ENCODE data around the gene DENND10. TPM values are rescaled to one million over a fixed set of nuclear protein-coding genes. Genes with fewer than 3 reads are reported as not detected.
A peak's percentile ranks its signal among the peaks of the same experiment; 100 is the strongest.

The DENND10 gene
- total and polyA plus RNA-seq, 4 donors, result 17.9 to 37.7 (median 27.3) TPM

DNA sequence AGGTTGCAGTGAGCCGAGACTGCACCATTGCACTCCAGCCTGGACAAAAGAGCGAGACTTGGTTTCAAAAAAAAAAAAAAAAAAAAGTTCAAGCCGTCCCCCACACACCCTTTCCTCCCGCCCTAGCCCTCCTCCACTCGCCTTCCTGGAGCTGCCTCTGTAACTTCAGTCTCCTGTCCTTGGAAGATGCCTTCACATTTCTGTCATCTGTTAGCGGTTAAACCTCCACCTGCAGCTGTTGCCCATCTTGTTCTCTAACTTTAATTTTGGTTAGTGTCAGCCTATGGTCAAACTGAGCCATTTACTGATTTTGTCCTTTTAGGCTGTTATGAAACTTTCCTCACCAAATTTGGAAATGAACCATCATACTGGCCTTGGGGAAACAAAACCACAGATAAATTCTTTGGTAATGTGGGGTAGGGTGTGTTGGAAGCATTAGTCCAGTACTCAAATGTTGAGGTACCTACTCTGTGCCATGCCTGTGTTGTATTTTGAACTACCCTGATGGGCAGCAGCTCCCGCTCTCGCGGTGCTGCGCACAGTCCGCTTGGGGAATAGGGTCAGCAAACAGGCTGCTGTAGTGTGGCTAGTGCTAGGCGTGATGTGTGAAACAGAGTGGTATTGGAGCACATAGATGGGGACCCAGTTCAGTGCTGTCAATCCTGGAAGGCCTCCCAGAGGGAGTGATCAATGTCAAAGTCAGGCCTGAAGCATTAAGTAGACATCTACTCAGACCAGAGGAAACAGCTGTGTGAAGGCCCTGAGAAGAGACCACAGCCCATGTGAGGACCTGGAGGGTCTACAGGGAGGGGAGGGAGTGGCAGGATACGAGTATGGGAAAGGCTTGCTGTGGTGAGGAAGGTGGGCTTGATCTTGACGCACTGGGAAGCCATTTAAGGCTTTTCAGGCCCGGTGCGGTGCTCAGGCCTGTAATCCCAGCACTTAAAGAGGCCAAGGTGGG, 34.7 kb downstream of the DENND10 start:
- Histone ChIP-seq H3K9ac (ENCODE audit: low read depth in 1 of 2, low read length in 2 of 2) (no peak overlapping the region), H3K27ac (ENCODE audit: low read depth in 1 of 2, low read length in 2 of 2) (peak overlapping the region; percentile 32 to 67), H3K4me3 (ENCODE audit: low read depth in 1 of 3, low read length in 3 of 3) (no peak overlapping the region), H3K9me3 (ENCODE audit: control insufficient read depth in 4 of 4, low read length in 3 of 4) (no peaks in the 10 kb centered on the region), H3K27me3 (ENCODE audit: control insufficient read depth in 4 of 4, insufficient read depth in 4 of 4, low read length in 3 of 4) (no peaks in the 10 kb centered on the region), H3K36me3 (ENCODE audit: control insufficient read depth in 4 of 4, insufficient read depth in 3 of 4, low read depth in 1 of 4, low read length in 3 of 4) (peaks cover 0 to 6% (median 2%) of the 10 kb centered on the region in 4 donors), H3K4me1 (ENCODE audit: control insufficient read depth in 4 of 4, insufficient read depth in 4 of 4, low read length in 3 of 4) (peaks cover 3 to 19% (median 12%) of the 10 kb centered on the region in 4 donors)
- WGBS, result 95% methylated on average over 16 of the region's 16 CpGs
- DNase-seq (ENCODE audit: low spot score), result no peak
- TF ChIP-seq TAF1 (conservative IDR thresholded peaks at IDR 0.05) (no peak), JUND (IDR thresholded peaks at IDR 0.05) (no peak), NR2F2 (IDR thresholded peaks at IDR 0.05) (no peak), FOXA2 (IDR thresholded peaks at IDR 0.05) (no peak)
- TF ChIP-seq, protein P1, sequence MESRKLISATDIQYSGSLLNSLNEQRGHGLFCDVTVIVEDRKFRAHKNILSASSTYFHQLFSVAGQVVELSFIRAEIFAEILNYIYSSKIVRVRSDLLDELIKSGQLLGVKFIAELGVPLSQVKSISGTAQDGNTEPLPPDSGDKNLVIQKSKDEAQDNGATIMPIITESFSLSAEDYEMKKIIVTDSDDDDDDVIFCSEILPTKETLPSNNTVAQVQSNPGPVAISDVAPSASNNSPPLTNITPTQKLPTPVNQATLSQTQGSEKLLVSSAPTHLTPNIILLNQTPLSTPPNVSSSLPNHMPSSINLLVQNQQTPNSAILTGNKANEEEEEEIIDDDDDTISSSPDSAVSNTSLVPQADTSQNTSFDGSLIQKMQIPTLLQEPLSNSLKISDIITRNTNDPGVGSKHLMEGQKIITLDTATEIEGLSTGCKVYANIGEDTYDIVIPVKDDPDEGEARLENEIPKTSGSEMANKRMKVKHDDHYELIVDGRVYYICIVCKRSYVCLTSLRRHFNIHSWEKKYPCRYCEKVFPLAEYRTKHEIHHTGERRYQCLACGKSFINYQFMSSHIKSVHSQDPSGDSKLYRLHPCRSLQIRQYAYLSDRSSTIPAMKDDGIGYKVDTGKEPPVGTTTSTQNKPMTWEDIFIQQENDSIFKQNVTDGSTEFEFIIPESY (IDR thresholded peaks at IDR 0.05), result no peak

DNA sequence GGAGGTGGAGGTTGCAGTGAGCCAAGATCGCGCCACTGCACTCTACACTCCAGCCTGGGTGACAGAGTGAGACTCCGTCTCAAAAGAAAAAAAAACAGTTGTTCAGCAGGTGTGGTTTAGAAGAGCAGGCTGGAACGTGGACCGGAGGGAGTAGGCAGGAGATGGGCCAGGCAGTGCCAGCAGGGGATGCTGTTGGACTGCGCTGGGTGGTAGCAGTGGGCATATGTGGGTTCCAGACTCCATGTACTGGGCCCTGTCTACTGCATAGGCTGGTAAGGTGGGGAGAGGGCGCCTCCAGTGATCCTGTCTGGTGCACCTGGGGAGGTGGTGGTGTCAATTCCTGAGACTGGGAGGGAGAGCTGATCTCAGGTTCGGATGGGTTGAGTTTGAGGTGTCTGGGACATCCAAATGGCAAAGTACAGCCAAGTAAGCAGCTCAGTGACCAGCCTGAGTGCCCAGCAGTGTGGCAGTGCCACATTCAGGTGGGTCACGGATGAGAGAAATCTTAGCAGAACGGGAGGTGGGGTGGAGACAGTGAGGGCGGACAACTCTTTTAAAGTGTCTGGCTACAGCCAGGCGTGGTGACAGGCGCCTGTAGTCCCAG, 35.7 kb downstream of the DENND10 start:
- TF ChIP-seq, protein P2, sequence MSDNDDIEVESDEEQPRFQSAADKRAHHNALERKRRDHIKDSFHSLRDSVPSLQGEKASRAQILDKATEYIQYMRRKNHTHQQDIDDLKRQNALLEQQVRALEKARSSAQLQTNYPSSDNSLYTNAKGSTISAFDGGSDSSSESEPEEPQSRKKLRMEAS (IDR thresholded peaks at IDR 0.05), result no peak
- no peak for TF ChIP-seq EGR1 (IDR thresholded peaks at IDR 0.05; ENCODE audit: low read depth in 2 of 2)
- TF ChIP-seq, protein P3, sequence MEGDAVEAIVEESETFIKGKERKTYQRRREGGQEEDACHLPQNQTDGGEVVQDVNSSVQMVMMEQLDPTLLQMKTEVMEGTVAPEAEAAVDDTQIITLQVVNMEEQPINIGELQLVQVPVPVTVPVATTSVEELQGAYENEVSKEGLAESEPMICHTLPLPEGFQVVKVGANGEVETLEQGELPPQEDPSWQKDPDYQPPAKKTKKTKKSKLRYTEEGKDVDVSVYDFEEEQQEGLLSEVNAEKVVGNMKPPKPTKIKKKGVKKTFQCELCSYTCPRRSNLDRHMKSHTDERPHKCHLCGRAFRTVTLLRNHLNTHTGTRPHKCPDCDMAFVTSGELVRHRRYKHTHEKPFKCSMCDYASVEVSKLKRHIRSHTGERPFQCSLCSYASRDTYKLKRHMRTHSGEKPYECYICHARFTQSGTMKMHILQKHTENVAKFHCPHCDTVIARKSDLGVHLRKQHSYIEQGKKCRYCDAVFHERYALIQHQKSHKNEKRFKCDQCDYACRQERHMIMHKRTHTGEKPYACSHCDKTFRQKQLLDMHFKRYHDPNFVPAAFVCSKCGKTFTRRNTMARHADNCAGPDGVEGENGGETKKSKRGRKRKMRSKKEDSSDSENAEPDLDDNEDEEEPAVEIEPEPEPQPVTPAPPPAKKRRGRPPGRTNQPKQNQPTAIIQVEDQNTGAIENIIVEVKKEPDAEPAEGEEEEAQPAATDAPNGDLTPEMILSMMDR (IDR thresholded peaks at IDR 0.05; ENCODE audit: low read depth, low read length, missing input control), result peak; percentile 44
- no peak for TF ChIP-seq TAF1 (conservative IDR thresholded peaks at IDR 0.05)
- no peak for TF ChIP-seq JUND (IDR thresholded peaks at IDR 0.05)
- no peak for TF ChIP-seq RXRA (IDR thresholded peaks at IDR 0.05)
- TF ChIP-seq RAD21 (IDR thresholded peaks at IDR 0.05), result peak; percentile 54 to 77
- TF ChIP-seq YY1 (IDR thresholded peaks at IDR 0.05), result no peak
- TF ChIP-seq, protein P1 (IDR thresholded peaks at IDR 0.05), result no peak
- TF ChIP-seq HNF4A (conservative IDR thresholded peaks at IDR 0.05), result no peak
- no peak for TF ChIP-seq SP1 (IDR thresholded peaks at IDR 0.05)
- TF ChIP-seq, protein P4, sequence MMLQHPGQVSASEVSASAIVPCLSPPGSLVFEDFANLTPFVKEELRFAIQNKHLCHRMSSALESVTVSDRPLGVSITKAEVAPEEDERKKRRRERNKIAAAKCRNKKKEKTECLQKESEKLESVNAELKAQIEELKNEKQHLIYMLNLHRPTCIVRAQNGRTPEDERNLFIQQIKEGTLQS (IDR thresholded peaks at IDR 0.05), result no peak
- no peak for TF ChIP-seq GABPA (IDR thresholded peaks at IDR 0.05 in 1 of 2, conservative IDR thresholded peaks at IDR 0.05 in 1 of 2)
- TF ChIP-seq FOXA1 (IDR thresholded peaks at IDR 0.05), result no peak
- Histone ChIP-seq H3K4me1 (ENCODE audit: control insufficient read depth in 4 of 4, insufficient read depth in 4 of 4, low read length in 3 of 4) (peaks cover 3 to 17% (median 12%) of the 10 kb centered on the region in 4 donors), H3K27ac (ENCODE audit: low read depth in 1 of 2, low read length in 2 of 2) (peak overlapping the region in 1 of 2 donors; percentile 67), H3K27me3 (ENCODE audit: control insufficient read depth in 4 of 4, insufficient read depth in 4 of 4, low read length in 3 of 4) (no peaks in the 10 kb centered on the region), H3K9ac (ENCODE audit: low read depth in 1 of 2, low read length in 2 of 2) (no peak overlapping the region), H3K36me3 (ENCODE audit: control insufficient read depth in 4 of 4, insufficient read depth in 3 of 4, low read depth in 1 of 4, low read length in 3 of 4) (peaks cover 0 to 6% (median under 1%) of the 10 kb centered on the region in 4 donors), H3K4me3 (ENCODE audit: low read depth in 1 of 3, low read length in 3 of 3) (no peak overlapping the region), H3K9me3 (ENCODE audit: control insufficient read depth in 4 of 4, low read length in 3 of 4) (no peaks in the 10 kb centered on the region)
- WGBS, result 86% methylated on average over 13 of the region's 13 CpGs
- peak; percentile 65 for DNase-seq (ENCODE audit: low spot score)
